ENCODE measurements around the gene ZFP36L1.

DNA sequence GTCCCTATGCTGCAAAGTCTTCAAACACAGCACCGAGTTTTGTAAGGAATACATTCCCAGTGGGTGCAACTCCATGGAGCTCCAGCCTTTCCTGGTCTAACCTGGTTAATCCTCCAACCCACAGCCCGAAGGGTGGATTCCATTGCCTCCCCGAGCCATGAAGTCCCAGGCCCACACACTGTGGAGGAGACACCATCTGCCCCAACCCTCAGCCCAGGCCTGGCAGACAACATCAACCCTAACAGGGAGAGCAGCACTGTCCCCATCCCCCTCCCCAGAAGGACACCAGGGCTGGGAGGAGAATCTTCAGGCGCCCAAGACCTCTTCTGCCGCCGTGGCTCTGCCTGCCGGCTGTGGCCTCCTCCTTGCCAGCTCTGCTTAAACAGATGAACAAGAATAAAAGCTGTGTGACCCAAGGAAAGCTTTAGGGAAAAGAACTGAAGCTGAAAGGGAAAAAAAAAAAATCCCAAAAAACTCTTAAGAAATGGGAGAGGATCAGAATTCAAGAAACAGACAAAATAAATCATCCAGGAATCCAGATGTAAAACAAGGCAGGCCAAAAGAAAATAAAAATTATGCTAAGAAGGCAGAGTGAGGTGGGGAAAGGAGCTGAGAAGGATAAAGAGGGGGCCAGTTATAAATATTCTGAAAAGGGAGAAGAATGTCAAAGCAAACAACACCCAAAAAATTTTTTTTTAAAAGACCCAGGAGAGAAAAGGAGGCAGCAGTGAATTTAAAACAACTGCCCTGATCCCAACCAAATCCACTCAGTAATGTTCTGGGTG lies 16.0 kb upstream of the ZFP36L1 start:
- no peak for TF ChIP-seq POLR2A (IDR thresholded peaks at IDR 0.05)
- TF ChIP-seq, protein P1, sequence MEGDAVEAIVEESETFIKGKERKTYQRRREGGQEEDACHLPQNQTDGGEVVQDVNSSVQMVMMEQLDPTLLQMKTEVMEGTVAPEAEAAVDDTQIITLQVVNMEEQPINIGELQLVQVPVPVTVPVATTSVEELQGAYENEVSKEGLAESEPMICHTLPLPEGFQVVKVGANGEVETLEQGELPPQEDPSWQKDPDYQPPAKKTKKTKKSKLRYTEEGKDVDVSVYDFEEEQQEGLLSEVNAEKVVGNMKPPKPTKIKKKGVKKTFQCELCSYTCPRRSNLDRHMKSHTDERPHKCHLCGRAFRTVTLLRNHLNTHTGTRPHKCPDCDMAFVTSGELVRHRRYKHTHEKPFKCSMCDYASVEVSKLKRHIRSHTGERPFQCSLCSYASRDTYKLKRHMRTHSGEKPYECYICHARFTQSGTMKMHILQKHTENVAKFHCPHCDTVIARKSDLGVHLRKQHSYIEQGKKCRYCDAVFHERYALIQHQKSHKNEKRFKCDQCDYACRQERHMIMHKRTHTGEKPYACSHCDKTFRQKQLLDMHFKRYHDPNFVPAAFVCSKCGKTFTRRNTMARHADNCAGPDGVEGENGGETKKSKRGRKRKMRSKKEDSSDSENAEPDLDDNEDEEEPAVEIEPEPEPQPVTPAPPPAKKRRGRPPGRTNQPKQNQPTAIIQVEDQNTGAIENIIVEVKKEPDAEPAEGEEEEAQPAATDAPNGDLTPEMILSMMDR (IDR thresholded peaks at IDR 0.05 in 8 of 11, conservative IDR thresholded peaks at IDR 0.05 in 3 of 11) = no peak

Data from spleen (tissue), 7 donors.